Raji (cell line): Measurements from ENCODE around the gene PAX8.

Source experiments
- POLR2A ChIP-seq: IDR thresholded peaks from 2 replicates; pipeline ENCODE4 v1.6.1; 2011; ENCODE audit warnings: low read depth, low read length, control low read depth; ENCODE audit not compliant: insufficient read depth

Gene PAX8

GRCh38 chr2:113201496-113202304, 77.0 kb downstream of the PAX8 start:
- no peak for TF ChIP-seq POLR2A

GRCh38 chr2:113200736-113201490, 77.8 kb downstream of the PAX8 start:
- no peak for TF ChIP-seq POLR2A

- TF ChIP-seq POLR2A, result no peak
These were observed 78.5 kb downstream of the PAX8 start for GRCh38 chr2:113200236-113200635.

GRCh38 chr2:113198790-113199612, 79.7 kb downstream of the PAX8 start:
- no peak for TF ChIP-seq POLR2A

- no peak for TF ChIP-seq POLR2A
These were observed 80.5 kb downstream of the PAX8 start for GRCh38 chr2:113198048-113198789.

- TF ChIP-seq POLR2A, result no peak
These were observed 81.2 kb downstream of the PAX8 start for GRCh38 chr2:113197347-113198047.

- no peak for TF ChIP-seq POLR2A
These were observed 81.9 kb downstream of the PAX8 start for GRCh38 chr2:113196839-113197238.

- no peak for TF ChIP-seq POLR2A
These were observed 82.7 kb downstream of the PAX8 start for GRCh38 chr2:113195923-113196501.

- no peak for TF ChIP-seq POLR2A
These were observed 86.1 kb downstream of the PAX8 start for GRCh38 chr2:113192459-113193100.

GRCh38 chr2:113190871-113191270, 87.8 kb downstream of the PAX8 start:
- no peak for TF ChIP-seq POLR2A

- TF ChIP-seq POLR2A, result no peak
These were observed 91.0 kb downstream of the PAX8 start for GRCh38 chr2:113187771-113188170.

GRCh38 chr2:113186433-113186796, 92.3 kb downstream of the PAX8 start:
- no peak for TF ChIP-seq POLR2A

GRCh38 chr2:113185664-113186432, 92.9 kb downstream of the PAX8 start:
- TF ChIP-seq POLR2A, result no peak
